GM19035 (cell line): ENCODE measurements around the gene DNM2.

Experiments used
- ATAC-seq: cut with Tn5 transposase; IDR thresholded peaks from one replicate; pipeline ENCODE4 v1.9.1; 2021; ENCODE audit not compliant: unreplicated experiment

Gene DNM2

DNA sequence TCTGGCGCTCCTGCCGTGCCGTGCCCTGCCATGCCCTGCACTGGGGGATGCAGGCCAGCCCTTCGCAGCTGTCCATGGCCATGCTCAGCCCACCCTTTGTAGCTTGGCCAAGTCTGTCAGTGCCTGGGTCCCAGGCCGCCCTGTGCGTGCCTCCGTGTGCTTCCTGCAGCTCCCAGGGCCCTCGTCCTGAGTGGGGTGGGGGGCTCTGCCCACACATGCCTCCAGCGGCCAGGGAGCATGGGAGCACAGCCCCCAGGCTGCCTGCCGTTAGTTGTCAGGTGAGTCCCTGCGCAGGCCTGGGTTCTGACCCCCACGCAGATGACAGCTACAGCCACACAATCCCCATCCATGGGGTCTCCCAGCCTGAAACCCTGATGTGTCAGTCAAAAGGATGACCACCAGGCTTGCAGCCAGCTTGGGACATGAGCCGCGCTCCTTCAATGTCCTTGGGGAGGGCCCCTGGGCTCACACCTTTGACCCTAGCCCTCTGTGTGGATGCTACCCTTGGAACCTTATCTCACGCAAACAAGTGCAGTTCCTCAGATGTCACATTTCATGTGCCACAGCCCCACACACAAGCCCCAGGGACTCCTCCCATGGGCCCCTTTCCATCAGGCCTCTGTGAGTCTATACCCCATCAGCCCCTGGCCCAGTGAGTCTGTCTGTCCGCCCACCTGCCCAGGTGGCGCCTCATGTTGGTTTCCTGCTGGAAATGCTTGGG, 93.7 kb downstream of the DNM2 start:
- ATAC-seq, result no peak

DNA sequence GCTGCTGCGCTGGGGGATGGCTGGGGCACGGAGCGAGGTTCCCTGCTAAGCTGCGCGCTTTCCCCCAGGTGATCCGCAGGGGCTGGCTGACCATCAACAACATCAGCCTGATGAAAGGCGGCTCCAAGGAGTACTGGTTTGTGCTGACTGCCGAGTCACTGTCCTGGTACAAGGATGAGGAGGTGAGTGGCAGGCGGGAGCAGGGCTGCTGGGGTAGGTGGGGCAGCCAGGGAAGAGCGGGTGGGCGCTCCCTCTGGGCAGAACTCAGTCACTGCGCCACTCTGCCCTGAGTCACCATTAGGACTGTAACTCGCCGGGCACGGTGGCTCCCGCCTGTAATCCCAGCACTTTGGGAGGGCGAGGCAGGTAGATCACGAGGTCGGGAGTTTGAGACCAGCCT, 94.3 kb downstream of the DNM2 start:
- ATAC-seq, result no peak

DNA sequence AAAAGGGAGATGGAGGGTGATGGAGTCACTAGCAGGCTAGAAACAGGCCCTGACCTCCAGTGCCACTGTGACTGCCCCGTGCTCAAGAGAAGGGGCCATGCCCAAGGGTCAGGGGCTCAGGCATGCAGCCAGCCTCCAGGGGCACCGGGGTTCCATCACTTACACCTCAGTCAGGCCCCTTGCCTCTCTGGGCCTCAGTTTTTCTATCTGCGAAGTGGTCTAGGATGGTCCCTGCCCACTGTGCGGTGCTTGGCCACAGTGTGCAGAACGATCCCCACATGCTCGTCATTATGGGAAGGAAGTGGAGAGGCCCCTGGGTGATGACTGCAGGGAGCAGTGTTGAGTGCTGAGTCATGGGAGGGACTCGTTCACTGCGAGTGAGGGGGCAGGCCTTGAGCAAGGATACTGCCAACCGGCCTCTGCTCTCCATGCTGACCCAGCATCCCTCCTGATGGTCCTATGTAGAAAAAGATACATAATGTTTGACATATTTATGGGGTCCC, 95.1 kb downstream of the DNM2 start:
- no peak for ATAC-seq

GRCh38 chr19:10815007-10815536, 97.2 kb downstream of the DNM2 start:
- ATAC-seq, result no peak

- no peak for ATAC-seq
Measured at GRCh38 chr19:10815969-10816644, 98.2 kb downstream of the DNM2 start.

GRCh38 chr19:10816691-10817090, 98.8 kb downstream of the DNM2 start:
- no peak for ATAC-seq

GRCh38 chr19:10817291-10818038, 99.6 kb downstream of the DNM2 start:
- no peak for ATAC-seq

GRCh38 chr19:10818301-10819123, 100.6 kb downstream of the DNM2 start:
- no peak for ATAC-seq

DNA sequence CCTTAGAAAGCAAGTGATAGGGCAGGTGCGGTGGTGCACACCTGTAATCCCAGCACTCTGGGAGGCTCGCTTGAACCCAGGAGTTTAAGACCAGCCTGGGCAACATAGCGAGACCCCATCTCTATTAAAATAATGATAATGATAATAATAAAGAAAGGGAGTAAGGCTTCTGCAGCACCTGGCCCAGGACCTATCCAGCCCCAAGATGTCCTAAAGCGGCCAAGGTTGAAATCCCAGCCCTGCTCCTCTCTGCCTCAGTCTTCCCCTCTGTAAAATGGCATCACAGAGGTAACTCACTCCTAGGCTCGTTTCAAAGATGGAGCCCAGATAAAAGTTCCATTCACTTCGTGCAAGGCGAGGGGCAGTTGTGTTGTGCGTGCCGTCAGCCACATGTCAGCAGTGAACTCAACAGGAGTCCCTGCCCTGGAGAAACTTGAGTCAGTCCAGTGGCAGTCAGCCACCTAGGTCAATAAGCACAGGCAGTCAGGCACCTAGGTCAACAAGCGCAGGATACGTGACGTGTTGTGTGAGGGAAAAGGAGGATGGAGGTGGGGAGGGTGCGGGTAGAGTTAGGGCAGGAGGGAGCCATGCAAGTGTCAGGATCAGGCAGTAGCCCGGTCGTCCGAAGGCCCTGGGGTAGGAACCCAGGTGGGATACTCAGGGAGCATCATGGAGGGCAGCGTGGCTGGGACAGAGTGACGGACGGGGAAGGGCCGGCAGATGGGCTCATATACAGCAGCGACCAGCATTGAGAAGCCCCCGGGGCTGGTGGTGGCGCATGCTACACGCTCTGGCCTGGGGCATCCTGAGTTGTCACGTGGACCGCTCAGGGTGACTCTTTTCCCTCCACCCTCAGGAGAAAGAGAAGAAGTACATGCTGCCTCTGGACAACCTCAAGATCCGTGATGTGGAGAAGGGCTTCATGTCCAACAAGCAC, 101.5 kb downstream of the DNM2 start:
- ATAC-seq, result no peak

DNA sequence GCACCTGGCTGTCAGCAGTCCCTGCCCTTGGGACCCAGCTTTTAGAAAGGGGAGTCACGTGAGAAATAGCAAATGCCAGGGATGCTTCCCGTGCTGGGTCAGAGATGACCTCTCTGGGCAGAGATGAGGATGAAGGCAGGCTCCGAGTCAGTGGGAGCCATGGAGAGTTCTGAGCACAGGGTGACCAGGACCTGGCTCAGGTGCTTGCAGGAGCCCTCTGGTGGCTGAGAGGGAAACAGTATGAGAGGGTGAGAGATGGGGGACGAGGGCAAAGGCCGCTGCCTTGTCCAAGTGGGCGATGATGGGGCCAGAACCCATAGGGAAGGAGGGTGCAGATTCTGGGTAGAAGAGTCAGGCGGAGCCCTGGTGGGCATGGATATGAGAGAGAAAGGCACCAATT, 102.3 kb downstream of the DNM2 start:
- no peak for ATAC-seq

GRCh38 chr19:10823690-10824089, 105.8 kb downstream of the DNM2 start:
- ATAC-seq, result no peak

GRCh38 chr19:10826231-10826630, 108.4 kb downstream of the DNM2 start:
- no peak for ATAC-seq

DNA sequence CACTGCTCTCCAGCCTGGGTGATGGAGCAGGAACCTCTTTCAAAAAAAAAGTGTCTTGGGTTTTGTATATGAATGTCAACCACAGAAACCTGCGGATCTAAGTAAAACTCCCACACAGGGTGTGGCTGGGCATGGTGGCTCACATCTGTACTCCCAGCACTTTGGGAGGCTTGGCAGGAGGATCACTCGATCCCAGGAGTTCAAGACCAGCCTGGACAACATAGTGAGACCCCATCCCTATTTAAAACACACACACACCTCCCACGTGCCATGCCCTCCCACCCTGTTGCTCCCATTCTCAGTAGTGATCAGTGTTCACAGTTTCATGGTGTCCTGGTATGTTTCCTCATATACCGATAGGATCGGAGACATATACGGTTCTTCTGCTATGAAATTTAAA, 109.0 kb downstream of the DNM2 start:
- no peak for ATAC-seq

DNA sequence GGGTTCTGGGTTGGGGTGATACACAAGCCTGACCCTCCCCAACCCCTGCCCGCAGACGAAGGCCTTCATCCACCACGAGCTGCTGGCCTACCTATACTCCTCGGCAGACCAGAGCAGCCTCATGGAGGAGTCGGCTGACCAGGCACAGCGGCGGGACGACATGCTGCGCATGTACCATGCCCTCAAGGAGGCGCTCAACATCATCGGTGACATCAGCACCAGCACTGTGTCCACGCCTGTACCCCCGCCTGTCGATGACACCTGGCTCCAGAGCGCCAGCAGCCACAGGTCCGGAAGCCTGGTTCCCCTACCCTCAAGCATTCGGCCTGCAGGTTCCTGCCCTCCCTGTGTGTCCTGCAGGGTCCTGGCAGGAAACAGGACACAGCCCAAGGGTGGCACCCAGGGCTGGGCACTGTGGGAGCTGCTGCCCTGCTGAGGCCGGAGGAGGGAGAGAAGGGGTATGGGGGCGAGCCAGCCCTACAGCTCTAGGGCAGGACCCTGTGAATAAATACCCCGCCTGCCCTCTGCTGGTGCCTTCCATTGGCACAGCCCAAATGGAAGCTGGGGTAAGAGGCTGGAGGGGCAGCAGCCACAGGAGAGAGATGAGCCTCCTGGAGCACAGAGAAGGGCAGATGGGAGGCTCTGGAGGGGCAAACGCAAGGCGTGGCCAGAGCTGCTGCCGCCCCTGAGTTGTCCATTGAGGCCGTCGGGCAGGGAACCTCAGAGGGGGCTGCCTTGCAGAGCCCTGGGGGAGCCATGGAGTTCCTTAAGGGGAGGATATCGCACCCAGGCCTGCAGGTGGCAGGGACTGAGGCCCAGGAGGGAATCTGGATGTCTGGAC, 111.3 kb downstream of the DNM2 start:
- no peak for ATAC-seq

GRCh38 chr19:10829967-10830366, 112.1 kb downstream of the DNM2 start:
- no peak for ATAC-seq

- no peak for ATAC-seq
Measured at GRCh38 chr19:10830370-10830769, 112.5 kb downstream of the DNM2 start.

DNA sequence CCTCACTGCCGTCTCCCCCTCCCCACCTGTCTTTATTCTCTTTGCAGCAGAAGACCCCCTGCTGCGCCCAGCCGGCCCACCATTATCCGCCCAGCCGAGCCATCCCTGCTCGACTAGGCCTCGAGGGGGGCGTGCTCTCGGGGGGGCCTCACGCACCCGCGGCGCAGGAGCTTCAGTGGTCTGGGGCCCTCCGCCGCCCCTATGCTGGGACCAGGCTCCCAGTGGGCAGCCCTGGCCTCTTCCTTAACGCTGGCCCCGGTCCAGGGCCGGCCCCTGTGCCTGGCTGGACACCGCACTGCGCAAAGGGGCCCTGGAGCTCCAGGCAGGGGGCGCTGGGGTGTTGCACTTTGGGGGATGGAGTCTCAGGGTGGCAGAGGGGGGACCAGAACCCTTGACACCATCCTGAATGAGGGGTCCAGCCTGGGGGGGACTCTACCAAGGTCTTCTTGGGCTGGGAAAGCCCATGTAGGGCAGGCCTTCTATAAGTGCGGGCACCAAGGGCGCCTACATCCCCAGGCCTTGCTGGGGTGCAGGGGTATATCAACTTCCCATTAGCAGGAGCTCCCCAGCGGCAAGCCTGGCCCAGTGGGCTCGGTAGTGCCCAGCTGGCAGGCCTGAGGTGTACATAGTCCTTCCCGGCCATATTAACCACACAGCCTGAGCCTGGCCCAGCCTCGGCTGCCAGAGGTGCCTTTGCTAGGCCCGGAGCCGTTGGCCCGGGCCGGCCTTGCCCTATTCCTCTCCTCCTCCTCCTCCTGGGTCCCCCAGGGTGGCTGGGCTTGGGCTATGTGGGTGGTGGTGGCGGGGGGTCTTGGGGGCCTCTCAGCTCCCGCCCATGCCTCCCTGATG, 113.3 kb downstream of the DNM2 start:
- no peak for ATAC-seq
